GM19025 (cell line): Measurements from ENCODE around the gene CCT6B.

ENCODE experiments used
- ATAC-seq: cut with Tn5 transposase; IDR thresholded peaks from one replicate; pipeline ENCODE4 v1.9.1; 2021; ENCODE audit warnings: mild to moderate bottlenecking, low read depth, moderate library complexity; ENCODE audit not compliant: unreplicated experiment

CCT6B gene

DNA sequence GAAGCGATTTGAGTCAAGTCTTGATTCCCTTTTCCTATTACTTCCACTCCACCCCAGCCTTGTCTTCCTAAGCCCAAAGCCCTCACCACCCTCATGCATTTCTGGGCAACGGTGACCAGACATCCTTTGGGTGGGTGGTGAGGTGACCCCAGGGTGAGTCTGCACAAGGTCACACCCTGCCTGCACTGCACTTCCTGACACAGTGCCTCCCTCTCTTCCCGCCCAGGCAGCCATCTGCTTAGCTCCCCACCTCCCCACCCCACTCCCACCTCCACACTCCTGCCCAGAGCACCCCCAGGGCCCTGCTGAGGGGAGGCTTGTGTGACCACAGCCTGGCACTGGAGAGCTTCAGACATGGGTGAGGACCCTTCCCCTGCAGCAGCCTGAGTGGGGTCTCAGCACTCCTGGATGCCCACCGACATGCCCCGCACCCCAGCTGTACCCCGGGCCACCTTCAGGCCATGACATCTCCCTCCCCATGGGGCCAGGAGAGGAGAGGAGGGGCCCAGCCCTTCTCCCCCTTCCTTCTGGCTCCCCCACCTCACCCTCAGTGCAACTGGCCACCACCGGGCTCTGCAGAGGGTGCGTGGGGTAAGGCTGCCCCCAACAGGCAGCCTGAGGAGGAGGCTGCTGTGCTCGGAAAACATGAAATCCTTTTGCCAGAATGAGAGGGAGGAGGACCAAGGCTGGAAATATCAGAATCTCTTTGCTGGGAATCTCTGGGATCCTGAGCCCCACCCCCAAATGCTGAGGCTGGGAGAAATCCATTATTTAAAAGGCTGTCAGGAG is 68.6 kb downstream of the CCT6B start:
- ATAC-seq: no peak

DNA sequence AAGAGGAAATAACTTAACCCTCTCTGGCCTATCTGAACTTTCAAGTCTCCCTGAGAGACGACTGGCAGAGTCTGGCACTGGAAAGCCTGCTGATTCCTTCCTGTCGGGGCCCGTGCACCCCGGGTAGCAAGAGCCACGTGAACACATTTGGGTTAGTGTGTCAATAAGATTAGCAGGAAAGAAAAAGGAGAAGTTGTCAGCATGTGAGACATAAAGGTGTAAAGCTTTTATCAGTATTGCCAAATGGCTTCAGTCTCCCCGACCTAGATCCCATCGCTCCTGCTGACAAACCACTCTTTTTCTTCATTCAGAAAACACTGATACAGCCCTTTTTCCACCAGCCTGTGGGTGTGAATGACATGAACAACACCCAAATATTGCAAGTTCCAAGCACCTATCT is 74.4 kb downstream of the CCT6B start:
- ATAC-seq: no peak

DNA sequence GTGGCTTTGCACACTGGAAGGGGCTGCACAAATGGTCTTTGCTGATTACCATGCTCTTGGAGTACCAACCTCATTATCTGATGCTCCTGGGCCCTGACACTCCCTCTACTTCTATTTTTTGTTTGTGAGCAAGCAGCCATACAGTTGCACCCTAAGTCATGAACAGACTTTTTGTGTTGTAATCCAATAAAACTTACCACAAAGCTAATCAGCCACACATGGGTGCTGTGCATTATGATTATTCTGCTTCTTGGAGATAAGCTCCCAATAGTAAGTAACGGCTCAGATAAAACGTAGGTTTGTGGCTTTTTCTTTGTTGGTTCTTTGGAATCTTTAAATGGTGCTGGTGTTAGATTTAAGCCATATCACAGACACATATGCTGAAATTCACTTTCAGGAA is 76.2 kb downstream of the CCT6B start:
- no peak for ATAC-seq

DNA sequence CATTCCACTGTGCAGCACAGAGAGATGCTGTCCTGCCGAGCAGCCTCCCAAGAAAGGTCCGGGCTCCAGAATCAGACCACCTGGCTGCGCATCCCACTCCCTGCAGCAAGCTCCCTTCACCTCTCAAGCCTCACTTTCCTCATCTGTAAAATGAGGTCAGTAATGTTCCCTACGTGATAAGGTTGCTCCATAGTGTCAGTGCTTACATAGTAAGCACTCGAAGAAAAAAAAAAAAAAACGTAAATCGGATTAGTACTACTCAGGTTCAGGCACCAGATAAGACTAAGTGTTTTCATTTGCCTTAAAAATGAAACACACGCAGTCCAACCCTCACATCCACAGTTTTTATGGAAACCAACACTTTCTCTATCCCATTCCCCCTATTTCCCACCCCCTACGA is 76.7 kb downstream of the CCT6B start:
- ATAC-seq: no peak

DNA sequence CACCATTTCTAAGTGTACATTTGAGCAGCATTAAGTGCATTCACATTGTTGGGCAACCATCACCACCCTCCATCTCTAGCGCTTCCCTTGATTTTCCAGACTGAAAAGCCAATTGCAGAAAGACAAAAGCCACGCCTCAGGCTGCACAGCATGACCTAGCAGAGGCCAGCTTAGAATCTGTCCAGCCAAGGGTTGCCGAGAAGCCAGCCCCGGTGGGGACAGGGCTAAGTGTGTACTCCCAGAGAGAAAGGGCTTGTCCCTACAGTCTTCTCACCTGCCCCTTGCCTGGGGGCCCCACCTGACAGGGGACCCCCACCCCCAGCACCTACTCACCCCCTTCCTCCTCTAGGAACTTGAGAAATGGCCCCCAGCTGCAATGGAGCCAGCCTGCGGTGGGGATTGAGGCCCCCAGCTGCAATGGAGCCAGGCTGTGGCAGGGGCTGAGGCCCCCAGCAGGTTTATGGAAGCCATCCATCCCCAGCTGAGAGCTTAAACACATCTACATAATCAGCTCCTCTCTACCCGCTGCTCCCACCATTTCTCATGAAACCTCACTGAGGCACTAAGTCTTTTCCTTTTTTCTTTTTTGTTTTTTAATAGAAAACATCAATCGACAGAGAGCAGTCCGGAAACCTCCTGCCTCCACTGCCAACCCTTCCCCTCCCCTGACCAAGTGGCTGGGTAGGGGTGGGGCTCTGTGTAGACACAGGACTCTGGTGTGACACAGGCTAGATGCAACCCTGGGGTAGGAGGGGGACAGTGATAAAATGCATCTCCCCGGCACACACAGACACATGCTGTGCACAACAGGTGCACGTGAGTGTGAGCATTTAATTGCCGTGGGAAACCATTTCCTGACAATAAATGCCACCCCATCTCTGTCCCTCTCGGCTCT is 77.9 kb downstream of the CCT6B start:
- no peak for ATAC-seq

DNA sequence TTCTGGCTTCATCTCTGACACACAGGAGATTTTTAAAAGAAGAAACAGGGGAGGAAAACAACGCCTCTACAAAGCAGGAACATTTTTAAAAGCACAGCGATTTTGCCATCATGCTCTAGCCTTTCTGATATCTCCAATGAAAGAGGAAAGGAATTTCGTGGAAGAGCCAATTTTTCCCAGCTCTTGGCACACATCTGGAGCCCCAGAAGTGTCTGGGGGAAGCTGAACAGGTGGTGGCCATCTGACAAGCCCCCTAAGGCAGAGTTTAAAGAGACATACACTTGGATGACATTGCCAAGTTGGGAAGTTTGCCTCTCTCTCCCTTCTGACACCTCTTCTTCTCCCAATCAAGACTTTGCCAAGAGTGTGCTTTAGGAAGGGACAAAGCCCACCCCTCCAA is 82.1 kb downstream of the CCT6B start:
- no peak for ATAC-seq
